Liver (tissue), 9 donors: ENCODE measurements around the gene RRP12. TPM values are rescaled to one million over a fixed set of nuclear protein-coding genes. Genes with fewer than 3 reads are reported as not detected.

Source experiments
- DNase-seq: peaks from one replicate; pipeline ENCODE4 v3.0.0-alpha.2; 2017; ENCODE audit warnings: low spot score
- H3K27ac ChIP-seq, 2 donors: one replicate each; pipeline ENCODE4 v1.7.0; 2013; ENCODE audit warnings: inconsistent platforms in 2 of 2, low read length in 2 of 2, control low read depth in 1 of 2, low read depth in 1 of 2, mild to moderate bottlenecking in 1 of 2
- H3K27me3 ChIP-seq, 4 donors: one replicate each; pipeline versions ENCODE4 v1.6.1 to v1.7.0; 2013; ENCODE audit warnings: low read length in 3 of 4, inconsistent platforms in 1 of 4, mild to moderate bottlenecking in 1 of 4, moderate library complexity in 1 of 4; ENCODE audit not compliant: control insufficient read depth in 4 of 4, insufficient read depth in 4 of 4
- H3K36me3 ChIP-seq, 4 donors: one replicate each; pipeline versions ENCODE4 v1.6.1 to v1.7.0; 2013; ENCODE audit warnings: low read length in 3 of 4, mild to moderate bottlenecking in 3 of 4, low read depth in 1 of 4, moderate library complexity in 1 of 4; ENCODE audit not compliant: control insufficient read depth in 4 of 4, insufficient read depth in 3 of 4
- H3K4me1 ChIP-seq, 4 donors: one replicate each; pipeline versions ENCODE4 v1.6.1 to v1.7.0; 2013; ENCODE audit warnings: low read length in 3 of 4, mild to moderate bottlenecking in 3 of 4, moderate library complexity in 1 of 4; ENCODE audit not compliant: control insufficient read depth in 4 of 4, insufficient read depth in 4 of 4
- H3K4me3 ChIP-seq, 3 donors: one replicate each; pipeline versions ENCODE4 v1.6.1 to v1.7.0; 2013; ENCODE audit warnings: low read length in 3 of 3, control low read depth in 1 of 3, low read depth in 1 of 3, mild to moderate bottlenecking in 1 of 3
- H3K9ac ChIP-seq, 2 donors: one replicate each; pipeline ENCODE4 v1.7.0; 2013; ENCODE audit warnings: low read length in 2 of 2, mild to moderate bottlenecking in 2 of 2, moderate library complexity in 2 of 2, control low read depth in 1 of 2, low read depth in 1 of 2
- H3K9me3 ChIP-seq, 4 donors: one replicate each; pipeline versions ENCODE4 v1.6.1 to v1.7.0; 2013; ENCODE audit warnings: low read length in 3 of 4; ENCODE audit not compliant: control insufficient read depth in 4 of 4
- CTCF ChIP-seq: fragments of 150-350 bp; IDR thresholded peaks from 2 replicates; pipeline ENCODE4 v1.5.1; 2017; ENCODE audit warnings: improper control_type of control experiment, low read depth, low read length; ENCODE audit not compliant: missing input control
- EGR1 ChIP-seq, 2 donors: IDR thresholded peaks; 2 replicates each; pipeline ENCODE4 v1.6.1; 2016 to 2018; ENCODE audit warnings: antibody characterized with exemption in 2 of 2, low read depth in 2 of 2
- FOXA1 ChIP-seq: IDR thresholded peaks from 2 replicates; pipeline ENCODE4 v1.6.1; 2016; ENCODE audit warnings: antibody characterized with exemption
- FOXA2 ChIP-seq: IDR thresholded peaks from 2 replicates; pipeline ENCODE4 v1.6.1; 2016; ENCODE audit warnings: antibody characterized with exemption
- GABPA ChIP-seq, 2 donors: IDR thresholded peaks in 1 of 2; conservative IDR thresholded peaks in 1 of 2; 2 replicates each; pipeline ENCODE4 v1.6.1; 2016; ENCODE audit warnings: antibody characterized with exemption in 2 of 2, mild to moderate bottlenecking in 1 of 2, moderate library complexity in 1 of 2
- HNF4G ChIP-seq: IDR thresholded peaks from 2 replicates; pipeline ENCODE4 v1.6.1; 2016; ENCODE audit warnings: antibody characterized with exemption
- JUND ChIP-seq, 2 donors: IDR thresholded peaks; 2 replicates each; pipeline ENCODE4 v1.6.1; 2016; ENCODE audit warnings: antibody characterized with exemption in 2 of 2
- MAX ChIP-seq: IDR thresholded peaks from 2 replicates; pipeline ENCODE4 v1.6.1; 2016; ENCODE audit warnings: antibody characterized with exemption
- RAD21 ChIP-seq, 2 donors: IDR thresholded peaks; 2 replicates each; pipeline ENCODE4 v1.6.1; 2016; ENCODE audit warnings: antibody characterized with exemption in 2 of 2, mild to moderate bottlenecking in 2 of 2
- RXRA ChIP-seq, 2 donors: IDR thresholded peaks; 2 replicates each; pipeline ENCODE4 v1.6.1; 2017 to 2018; ENCODE audit warnings: antibody characterized with exemption in 2 of 2, mild to moderate bottlenecking in 1 of 2
- SP1 ChIP-seq: IDR thresholded peaks from 2 replicates; pipeline ENCODE4 v1.6.1; 2018; ENCODE audit warnings: antibody characterized with exemption, mild to moderate bottlenecking
- TAF1 ChIP-seq: conservative IDR thresholded peaks from 2 replicates; pipeline ENCODE4 v1.6.1; 2016; ENCODE audit warnings: antibody characterized with exemption, mild to moderate bottlenecking
- YY1 ChIP-seq: IDR thresholded peaks from 2 replicates; pipeline ENCODE4 v1.6.1; 2016; ENCODE audit warnings: antibody characterized with exemption, mild to moderate bottlenecking
- WGBS: extraction: QIAGEN DNeasy Blood & Tissue Kit; methylation state at CpG from one replicate; pipeline ENCODE4 v1.1.7; 2013; 5-methylcytosine and 5-hydroxymethylcytosine counted together
- polyA plus RNA-seq, 2 donors: library from polyadenylated mRNA; stranded (reverse) in 1 of 2; unstranded in 1 of 2; fragments of 200-250 nt in 1 of 2; fragments of >200 nt in 1 of 2; fragmentation: Nextera tagmentation in 1 of 2; extraction: Ambion mirVana in 1 of 2; gene quantifications; one replicate each; pipeline versions ENCODE4 v1.2.1 to v1.2.3, GENCODE V29; 2013 to 2015
- total RNA-seq, 2 donors: library from RNA; depleted of rRNA; stranded (reverse); fragments of >200 nt; gene quantifications; one replicate each; pipeline ENCODE4 v1.2.3, GENCODE V29; 2014
- TF ChIP-seq, protein P1 (sequence below): IDR thresholded peaks from 2 replicates; pipeline ENCODE4 v1.6.1; 2016; ENCODE audit warnings: antibody characterized with exemption
- donor health status: healthy.
- donor health status: healthy.
- donor health status: healthy.
- donor health status: healthy.
- donor health status: healthy.

Gene RRP12
- total and polyA plus RNA-seq, 4 donors = 5.7 to 9.6 (median 6.9) TPM

DNA sequence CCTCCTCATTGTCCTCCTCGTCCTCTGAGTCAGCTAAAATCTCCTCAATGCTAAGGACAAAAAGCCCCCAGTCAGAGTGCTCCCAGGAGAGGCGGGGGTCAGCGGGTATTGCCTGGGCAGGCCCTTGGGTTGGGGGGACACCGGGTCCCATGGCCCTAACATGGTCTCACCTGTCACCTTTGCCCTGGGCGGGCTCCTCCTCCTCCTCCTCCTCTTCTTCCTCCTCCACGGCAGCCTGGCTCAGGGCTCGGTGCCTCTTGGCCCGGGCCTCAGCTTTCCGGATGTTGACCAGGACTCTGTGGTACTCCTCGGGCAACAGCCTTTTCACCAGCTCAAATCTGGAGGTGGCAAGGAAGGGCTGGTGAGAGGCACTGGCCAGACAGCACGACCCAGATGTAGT is 34.6 kb downstream of the RRP12 start:
- H3K27me3 ChIP-seq = no peaks in the 10 kb centered on the region
- H3K9me3 ChIP-seq = no peaks in the 10 kb centered on the region
- peak overlapping the region; percentile 61 to 64 for H3K27ac ChIP-seq
- TF ChIP-seq SP1 (no peak), RXRA (IDR thresholded peaks at IDR 0.05) (no peak), YY1 (no peak), MAX (no peak), JUND (IDR thresholded peaks at IDR 0.05) (no peak), FOXA1 (no peak), FOXA2 (no peak), GABPA (IDR thresholded peaks at IDR 0.05 in 1 of 2, conservative IDR thresholded peaks at IDR 0.05 in 1 of 2) (no peak)
- TF ChIP-seq, protein P1, sequence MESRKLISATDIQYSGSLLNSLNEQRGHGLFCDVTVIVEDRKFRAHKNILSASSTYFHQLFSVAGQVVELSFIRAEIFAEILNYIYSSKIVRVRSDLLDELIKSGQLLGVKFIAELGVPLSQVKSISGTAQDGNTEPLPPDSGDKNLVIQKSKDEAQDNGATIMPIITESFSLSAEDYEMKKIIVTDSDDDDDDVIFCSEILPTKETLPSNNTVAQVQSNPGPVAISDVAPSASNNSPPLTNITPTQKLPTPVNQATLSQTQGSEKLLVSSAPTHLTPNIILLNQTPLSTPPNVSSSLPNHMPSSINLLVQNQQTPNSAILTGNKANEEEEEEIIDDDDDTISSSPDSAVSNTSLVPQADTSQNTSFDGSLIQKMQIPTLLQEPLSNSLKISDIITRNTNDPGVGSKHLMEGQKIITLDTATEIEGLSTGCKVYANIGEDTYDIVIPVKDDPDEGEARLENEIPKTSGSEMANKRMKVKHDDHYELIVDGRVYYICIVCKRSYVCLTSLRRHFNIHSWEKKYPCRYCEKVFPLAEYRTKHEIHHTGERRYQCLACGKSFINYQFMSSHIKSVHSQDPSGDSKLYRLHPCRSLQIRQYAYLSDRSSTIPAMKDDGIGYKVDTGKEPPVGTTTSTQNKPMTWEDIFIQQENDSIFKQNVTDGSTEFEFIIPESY = no peak
- no peak for DNase-seq
- H3K36me3 ChIP-seq = peaks cover 0 to 54% (median 16%) of the 10 kb centered on the region in 4 donors
- H3K4me3 ChIP-seq = no peak overlapping the region
- 90% methylated on average over 11 of the region's 11 CpGs for whole genome bisulfite sequencing
- no peak overlapping the region for H3K9ac ChIP-seq
- H3K4me1 ChIP-seq = no peaks in the 10 kb centered on the region

DNA sequence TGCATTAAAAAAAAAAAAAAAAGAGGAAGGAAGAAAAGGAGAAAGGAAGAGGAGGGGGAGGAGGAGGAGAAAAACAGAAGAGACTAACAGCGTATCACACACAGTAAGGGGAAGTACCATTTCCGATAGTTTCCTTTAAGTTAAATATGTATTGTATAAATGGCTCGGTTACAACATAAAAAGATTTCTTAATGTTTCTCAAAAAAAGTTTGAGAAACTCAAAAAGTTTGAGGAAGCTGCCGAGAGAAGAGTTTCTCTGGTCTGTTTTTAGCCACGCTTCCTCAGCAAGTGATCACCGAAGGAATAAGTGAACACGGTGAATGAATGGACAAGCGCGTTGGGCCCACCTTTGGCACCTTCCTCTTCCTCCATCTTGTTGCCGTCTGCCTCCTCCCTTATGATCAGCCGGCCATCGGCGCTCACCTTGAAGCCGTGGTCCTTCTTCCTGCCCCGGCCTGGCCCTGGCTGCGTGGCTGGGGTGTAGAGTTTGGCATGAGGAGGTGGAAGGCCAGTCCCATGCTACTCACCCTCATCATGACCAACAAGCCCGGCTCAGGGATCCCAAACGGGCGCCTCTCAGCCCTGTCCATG is 35.3 kb downstream of the RRP12 start:
- Histone ChIP-seq H3K4me1 (no peaks in the 10 kb centered on the region), H3K9ac (no peak overlapping the region), H3K27ac (peak overlapping the region; percentile 61 to 64), H3K4me3 (no peak overlapping the region), H3K9me3 (no peaks in the 10 kb centered on the region), H3K36me3 (peaks cover 0 to 47% (median 12%) of the 10 kb centered on the region in 4 donors), H3K27me3 (no peaks in the 10 kb centered on the region)
- 79% methylated on average over 19 of the region's 19 CpGs for WGBS
- DNase-seq = no peak
- TF ChIP-seq GABPA (IDR thresholded peaks at IDR 0.05 in 1 of 2, conservative IDR thresholded peaks at IDR 0.05 in 1 of 2) (no peak), MAX (no peak), TAF1 (no peak)

DNA sequence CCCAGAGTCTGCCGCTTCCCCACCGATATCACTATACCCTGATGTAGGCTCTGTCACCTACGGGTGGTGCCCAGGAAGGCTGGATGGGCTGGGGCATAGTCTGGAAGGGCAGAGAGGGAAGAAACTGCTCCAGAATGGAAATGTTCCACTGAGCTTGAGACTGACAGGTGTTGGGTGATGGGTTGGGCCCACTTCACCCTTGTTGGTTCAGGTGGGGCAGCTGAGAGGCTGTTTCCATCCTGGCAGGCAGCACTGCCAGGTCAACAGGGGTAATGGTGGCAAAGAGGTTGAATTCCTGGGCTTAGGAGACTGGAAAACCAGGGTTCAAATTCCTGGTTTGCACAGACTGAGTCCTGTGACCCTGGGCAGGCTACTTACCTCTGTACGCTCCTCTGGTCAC is 38.1 kb downstream of the RRP12 start:
- Histone ChIP-seq H3K27me3 (no peaks in the 10 kb centered on the region), H3K27ac (no peak overlapping the region), H3K9me3 (no peaks in the 10 kb centered on the region), H3K36me3 (peaks cover 0 to 29% (median 5%) of the 10 kb centered on the region in 4 donors), H3K4me3 (no peak overlapping the region), H3K9ac (no peak overlapping the region), H3K4me1 (no peaks in the 10 kb centered on the region)
- TF ChIP-seq YY1 = no peak
- no peak for TF ChIP-seq RXRA (IDR thresholded peaks at IDR 0.05)
- TF ChIP-seq RAD21 (IDR thresholded peaks at IDR 0.05) = no peak
- TF ChIP-seq HNF4G = no peak
- TF ChIP-seq CTCF = no peak
- TF ChIP-seq FOXA2 = no peak
- no peak for TF ChIP-seq EGR1 (IDR thresholded peaks at IDR 0.05; ENCODE audit: low read depth in 2 of 2)
- DNase-seq = no peak
- 97% methylated on average over 4 of the region's 4 CpGs for WGBS
